Stimulated activated CD8-positive, alpha-beta memory T cell treated with anti-CD3 and anti-CD28 coated beads, Interleukin-15, amount 100 ng/mL, for 24 hours (primary cell): Measurements from ENCODE around the gene LAG3.

ENCODE experiments used
- DNase-seq: peaks from one replicate; pipeline ENCODE4 v3.0.0-alpha.2; 2020; ENCODE audit warnings: low read depth

The LAG3 gene

GRCh38 chr12:6823182-6824084 lies 51.1 kb downstream of the LAG3 start:
- DNase-seq = no peak

- no peak for DNase-seq
These were observed 51.9 kb downstream of the LAG3 start for GRCh38 chr12:6824085-6824775.

- no peak for DNase-seq
These were observed 52.6 kb downstream of the LAG3 start for GRCh38 chr12:6824901-6825381.

DNA sequence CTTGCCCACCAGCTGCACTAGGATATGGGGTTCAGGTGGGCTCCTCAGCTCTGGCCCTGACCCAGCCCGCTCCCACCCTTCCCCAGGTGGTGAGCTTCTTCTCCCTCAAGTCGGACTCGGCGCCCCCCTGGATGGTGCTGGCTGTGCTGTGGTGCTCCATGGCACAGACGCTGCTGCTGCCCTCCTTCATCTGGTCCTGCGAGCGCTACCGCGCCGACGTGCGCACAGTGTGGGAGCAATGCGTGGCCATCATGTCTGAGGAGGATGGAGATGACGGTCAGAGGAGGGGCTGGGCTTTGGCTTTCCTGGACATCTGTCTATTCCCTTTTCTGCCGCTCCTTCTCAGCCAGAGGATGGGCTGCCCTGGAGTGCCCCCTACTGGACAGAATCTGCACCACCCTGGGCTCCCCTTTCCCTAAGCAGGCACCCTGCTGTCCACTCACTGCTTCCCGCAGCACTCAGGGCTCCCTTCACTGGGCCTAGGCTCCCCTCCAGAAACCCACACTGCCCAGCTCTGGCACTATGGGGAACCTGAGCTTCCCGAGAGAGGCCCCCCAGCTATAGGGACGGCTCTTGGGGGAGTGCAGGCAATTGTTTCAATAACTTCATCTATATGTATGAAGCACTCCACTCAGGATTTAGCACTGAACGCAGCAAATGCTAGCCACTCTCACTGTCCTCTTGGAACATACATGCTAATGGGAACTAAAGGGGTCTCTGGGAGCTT lies 53.2 kb downstream of the LAG3 start:
- peak; percentile 63 for DNase-seq

DNA sequence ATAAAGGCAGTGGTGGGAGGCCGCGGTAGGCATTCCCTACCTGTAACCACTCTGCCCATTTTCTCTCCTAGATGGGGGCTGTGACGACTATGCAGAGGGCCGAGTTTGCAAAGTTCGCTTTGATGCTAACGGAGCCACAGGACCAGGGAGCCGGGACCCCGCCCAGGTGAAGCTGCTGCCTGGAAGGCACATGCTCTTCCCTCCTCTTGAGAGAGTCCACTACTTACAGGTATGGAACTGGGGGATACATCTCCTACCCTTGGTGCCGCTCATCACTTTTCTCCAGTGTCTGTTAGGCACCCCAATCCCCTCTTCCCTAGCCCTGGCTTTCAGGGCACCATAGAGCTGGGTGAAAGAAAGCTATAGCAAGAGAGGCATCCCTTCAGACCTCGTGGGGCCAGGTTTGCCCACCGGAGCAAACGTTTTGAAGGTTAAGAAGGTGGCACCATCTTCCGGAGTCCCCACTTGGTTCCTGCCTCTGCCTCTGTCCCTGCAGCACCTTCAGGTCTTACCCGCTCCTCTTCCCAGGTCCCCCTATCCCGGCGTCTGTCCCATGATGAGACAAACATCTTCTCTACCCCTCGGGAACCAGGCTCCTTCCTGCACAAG lies 53.9 kb downstream of the LAG3 start:
- DNase-seq = no peak

- DNase-seq = no peak
These were observed 54.6 kb downstream of the LAG3 start for GRCh38 chr12:6826734-6827436.

DNA sequence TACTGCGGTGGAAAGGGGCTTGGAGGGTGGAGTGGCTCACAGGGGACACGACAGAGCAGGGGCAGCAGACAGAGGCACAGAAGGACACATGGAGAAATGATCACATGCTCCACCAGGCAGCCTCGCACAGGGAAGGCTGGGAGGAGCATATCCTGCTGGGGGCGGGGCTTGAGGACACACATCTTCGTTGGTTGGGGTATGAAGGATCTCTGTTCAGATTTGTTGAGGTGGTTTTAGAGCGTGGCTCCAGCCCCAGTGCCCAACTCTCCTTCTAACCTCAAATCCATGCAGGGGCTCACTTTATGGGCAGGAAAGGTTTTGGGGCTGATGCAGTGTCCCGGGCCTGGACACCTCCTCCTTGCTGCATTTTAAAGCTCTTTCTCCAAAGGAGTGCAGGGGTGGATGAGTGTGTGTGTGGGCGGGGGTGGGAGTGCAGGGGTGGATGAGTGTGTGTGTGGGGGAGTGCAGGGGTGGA lies 55.2 kb downstream of the LAG3 start:
- DNase-seq = no peak
